Measurements from ENCODE around the gene UQCRH. TPM values are rescaled to one million over a fixed set of nuclear protein-coding genes. Genes with fewer than 3 reads are reported as not detected.

The UQCRH gene
- total and polyA plus RNA-seq, 2 of the 8 experiments (the other 6 are each of a cell fraction or from before 2014, with no cell fraction given), result 626 to 1,112 TPM

- H3K9ac ChIP-seq (replicated peaks in 1 of 4; ENCODE audit: extremely low read depth in 1 of 4, low read depth in 3 of 4, low read length in 3 of 4), result no peak overlapping the region
Observed at GRCh38 chr1:46263146-46263545, 40.4 kb upstream of the UQCRH start.

More at GRCh38 chr1:46263146-46263545, 40.4 kb upstream of the UQCRH start:
- Histone ChIP-seq H2BK120ac (replicated peaks; ENCODE audit: low read depth, low read length) (no peak overlapping the region), H2BK5ac (ENCODE audit: low read depth, low read length) (no peak overlapping the region), H4K5ac (ENCODE audit: insufficient read length, low read depth, low read length) (no peak overlapping the region), H3K79me2 (ENCODE audit: control insufficient read depth in 1 of 2, insufficient read depth in 2 of 2, low read length in 2 of 2) (no peaks in the 10 kb centered on the region), H2BK12ac (ENCODE audit: low read depth, low read length) (no peak overlapping the region), H4K8ac (ENCODE audit: extremely low read depth, insufficient read depth, low read length) (no peak overlapping the region), H3K23me2 (ENCODE audit: low read depth, low read length) (no peaks in the 10 kb centered on the region), H3K14ac (ENCODE audit: insufficient read length) (no peak overlapping the region), H2AFZ (ENCODE audit: low read length) (no peak overlapping the region), H4K20me1 (replicated peaks in 1 of 2; ENCODE audit: control insufficient read depth in 1 of 2, insufficient read depth in 2 of 2, low read length in 2 of 2) (peaks cover 0 to 5% of the 10 kb centered on the region in 2 experiments), H3K18ac (ENCODE audit: extremely low read depth, low read length) (no peak overlapping the region), H3K4me3 (ENCODE audit: extremely low read depth in 1 of 4, insufficient read depth in 2 of 4, low read depth in 3 of 4, low read length in 4 of 4) (no peak overlapping the region), H2BK15ac (ENCODE audit: low read length) (no peak overlapping the region), H3K4ac (replicated peaks; ENCODE audit: insufficient read length, low read depth, low read length) (no peak overlapping the region), H3K9me3 (ENCODE audit: insufficient read depth in 2 of 2, low read depth in 1 of 2, low read length in 1 of 2) (no peaks in the 10 kb centered on the region), H3K56ac (replicated peaks; ENCODE audit: insufficient read length, low read depth, low read length) (no peak overlapping the region), H4K91ac (replicated peaks; ENCODE audit: insufficient read length, low read length) (no peak overlapping the region), H3K79me1 (ENCODE audit: low read depth, low read length) (no peaks in the 10 kb centered on the region; the same call in 1 of the 2 replicates), H3K36me3 (ENCODE audit: control insufficient read depth in 2 of 4, insufficient read depth in 4 of 4, low read length in 3 of 4) (peaks cover 38 to 91% (median 79%) of the 10 kb centered on the region in 4 experiments), H3K4me1 (replicated peaks in 1 of 4; ENCODE audit: control insufficient read depth in 3 of 4, insufficient read depth in 4 of 4, low read length in 3 of 4) (no peaks in the 10 kb centered on the region), H2AK5ac (ENCODE audit: low read depth, low read length) (no peak overlapping the region), H3K4me2 (ENCODE audit: insufficient read depth in 1 of 2, low read depth in 2 of 2, low read length in 2 of 2) (no peak overlapping the region), H3K27ac (ENCODE audit: low read depth, low read length) (no peak overlapping the region), H3K27me3 (replicated peaks in 1 of 4; ENCODE audit: control insufficient read depth in 3 of 4, extremely low read depth in 1 of 4, insufficient read depth in 3 of 4, low read length in 3 of 4) (no peaks in the 10 kb centered on the region; a peak in 1 of 7 replicates), H3K23ac (ENCODE audit: insufficient read length) (no peak overlapping the region), H2BK20ac (ENCODE audit: low read length) (no peak overlapping the region)
- ChIA-PET POLR2A (ENCODE audit: partially characterized antibody) (interaction anchor here (0.7 to 29.9 kb wide), 4 partner anchors 12 to 680 kb away, joined by 3 to 689 read pairs (median 52); partner anchors contain the start of genes LRRC41, NASP, RAD54L and UQCRH), CTCF (ENCODE audit: partially characterized antibody) (interaction anchor here (1.1 to 1.8 kb wide), 5 partner anchors 10 to 227 kb away, joined by 3 to 6 read pairs (median 4); no protein-coding TSS in a partner anchor)
- TF ChIP-seq HDAC2 (IDR thresholded peaks at IDR 0.05; ENCODE audit: borderline replicate concordance in 1 of 2, low read depth in 2 of 2, low read length in 2 of 2), result no peak
- TF ChIP-seq CREB1 (IDR thresholded peaks at IDR 0.05), result no peak
- TF ChIP-seq SP4 (IDR thresholded peaks at IDR 0.05; ENCODE audit: low read length), result no peak
- no peak for DNase-seq (ENCODE audit: low read depth in 1 of 2, low spot score in 2 of 2)
- WGBS, 2 experiments (ENCODE audit: extremely low coverage in 1 of 2, insufficient coverage in 1 of 2, insufficient read length in 1 of 2, insufficient replicate concordance in 2 of 2, low coverage in 1 of 2, low lambda C conversion rate in 2 of 2, missing lambda C conversion rate in 1 of 2), result 95% methylated on average over 2 of the region's 2 CpGs; no CpG with 5 or more reads in 1 of the 2 experiments
- no peak for FAIRE-seq
